ENCODE results near the gene FAM124A.

- TF ChIP-seq, protein P1, sequence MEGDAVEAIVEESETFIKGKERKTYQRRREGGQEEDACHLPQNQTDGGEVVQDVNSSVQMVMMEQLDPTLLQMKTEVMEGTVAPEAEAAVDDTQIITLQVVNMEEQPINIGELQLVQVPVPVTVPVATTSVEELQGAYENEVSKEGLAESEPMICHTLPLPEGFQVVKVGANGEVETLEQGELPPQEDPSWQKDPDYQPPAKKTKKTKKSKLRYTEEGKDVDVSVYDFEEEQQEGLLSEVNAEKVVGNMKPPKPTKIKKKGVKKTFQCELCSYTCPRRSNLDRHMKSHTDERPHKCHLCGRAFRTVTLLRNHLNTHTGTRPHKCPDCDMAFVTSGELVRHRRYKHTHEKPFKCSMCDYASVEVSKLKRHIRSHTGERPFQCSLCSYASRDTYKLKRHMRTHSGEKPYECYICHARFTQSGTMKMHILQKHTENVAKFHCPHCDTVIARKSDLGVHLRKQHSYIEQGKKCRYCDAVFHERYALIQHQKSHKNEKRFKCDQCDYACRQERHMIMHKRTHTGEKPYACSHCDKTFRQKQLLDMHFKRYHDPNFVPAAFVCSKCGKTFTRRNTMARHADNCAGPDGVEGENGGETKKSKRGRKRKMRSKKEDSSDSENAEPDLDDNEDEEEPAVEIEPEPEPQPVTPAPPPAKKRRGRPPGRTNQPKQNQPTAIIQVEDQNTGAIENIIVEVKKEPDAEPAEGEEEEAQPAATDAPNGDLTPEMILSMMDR (IDR thresholded peaks at IDR 0.05; ENCODE audit: borderline replicate concordance, extremely low read depth, low read length, poor library complexity, severe bottlenecking): no peak
- TF ChIP-seq EZH2 (IDR thresholded peaks at IDR 0.05; ENCODE audit: borderline replicate concordance, low read depth, low read length, severe bottlenecking): no peak
Observed at GRCh38 chr13:51244637-51245405, 22.6 kb downstream of the FAM124A start.
